ENCODE data around the gene KIF5C. TPM values are rescaled to one million over a fixed set of nuclear protein-coding genes. Genes with fewer than 3 reads are reported as not detected.

KIF5C gene
- total and polyA plus RNA-seq, 2 experiments from 2014 or later: 45.0 to 49.1 TPM

- DNase-seq (ENCODE audit: low spot score) (no peak), ATAC-seq (no peak)
- Histone ChIP-seq H3K9me2 (ENCODE audit: insufficient read depth) (no peaks in the 10 kb centered on the region), H3F3A (replicated peaks; ENCODE audit: low read depth) (no peaks in the 10 kb centered on the region), H4K20me1 (replicated peaks; ENCODE audit: insufficient read depth) (no peaks in the 10 kb centered on the region), H3K79me2 (replicated peaks; ENCODE audit: insufficient read depth) (no peaks in the 10 kb centered on the region), H3K4me1 (ENCODE audit: insufficient read depth) (no peaks in the 10 kb centered on the region), H3K27me3 (ENCODE audit: insufficient read depth) (no peaks in the 10 kb centered on the region), H3K27ac (ENCODE audit: low read depth) (no peak overlapping the region), H3K36me3 (ENCODE audit: insufficient read depth) (no peaks in the 10 kb centered on the region), H3K4me2 (no peak overlapping the region), H3K4me3 (no peak overlapping the region), H2AFZ (no peak overlapping the region)
- no peak overlapping the region for H3K27ac Mint-ChIP-seq
- H3K36me3 Mint-ChIP-seq (ENCODE audit: low read depth): no peaks in the 10 kb centered on the region
- H3K4me1 Mint-ChIP-seq: peaks cover 3% of the 10 kb centered on the region; the same call in 2 of the 3 replicates
- peaks cover 2% of the 10 kb centered on the region for H3K27me3 Mint-ChIP-seq (ENCODE audit: insufficient read depth, low read depth, poor library complexity)
- no peak overlapping the region for H3K4me3 Mint-ChIP-seq
- H3K9me3 Mint-ChIP-seq: no peaks in the 10 kb centered on the region
- TF ChIP-seq ZNF331 (CRISPR knock-in tag; IDR thresholded peaks at IDR 0.05; ENCODE audit: low read depth): no peak
- TF ChIP-seq EZH2 (IDR thresholded peaks at IDR 0.05; ENCODE audit: low read depth, unreplicated experiment): no peak
- no peak for TF ChIP-seq EZH2phosphoT487 (IDR thresholded peaks at IDR 0.05; ENCODE audit: unreplicated experiment)
- TF ChIP-seq JUNB (IDR thresholded peaks at IDR 0.05; ENCODE audit: unreplicated experiment): no peak
- TF ChIP-seq NANOG (IDR thresholded peaks at IDR 0.05; ENCODE audit: borderline replicate concordance): no peak
- TF ChIP-seq POLR2AphosphoS5 (IDR thresholded peaks at IDR 0.05; ENCODE audit: low read depth): no peak
- TF ChIP-seq CTCF (conservative IDR thresholded peaks at IDR 0.05; ENCODE audit: low read depth in 2 of 2): no peak
- TF ChIP-seq ZNF114 (CRISPR knock-in tag; IDR thresholded peaks at IDR 0.05): no peak
- no peak for TF ChIP-seq ETS1 (IDR thresholded peaks at IDR 0.05)
- no peak for TF ChIP-seq CREB1 (CRISPR knock-in tag; IDR thresholded peaks at IDR 0.05; ENCODE audit: low read depth)
- TF ChIP-seq STAT1 (IDR thresholded peaks at IDR 0.05; ENCODE audit: unreplicated experiment): no peak
- no peak for TF ChIP-seq REST (IDR thresholded peaks at IDR 0.05; ENCODE audit: unreplicated experiment)
- no peak for TF ChIP-seq ZNF462 (CRISPR knock-in tag; IDR thresholded peaks at IDR 0.05)
Observed at GRCh38 chr2:149058936-149059335, 183.9 kb downstream of the KIF5C start.

Data from GM23338 (cell line).